Measurements from ENCODE around the gene ICAM5.

DNA sequence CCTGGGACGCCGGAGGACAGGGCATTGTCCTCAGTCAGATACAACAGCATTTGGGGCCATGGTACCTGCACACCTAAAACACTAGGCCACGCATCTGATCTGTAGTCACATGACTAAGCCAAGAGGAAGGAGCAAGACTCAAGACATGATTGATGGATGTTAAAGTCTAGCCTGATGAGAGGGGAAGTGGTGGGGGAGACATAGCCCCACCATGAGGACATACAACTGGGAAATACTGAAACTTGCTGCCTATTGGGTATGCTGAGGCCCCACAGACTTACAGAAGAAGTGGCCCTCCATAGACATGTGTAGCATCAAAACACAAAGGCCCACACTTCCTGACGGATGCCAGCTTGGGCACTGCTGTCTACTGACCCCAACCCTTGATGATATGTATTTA is 4.4 kb upstream of the ICAM5 start:
- no peak for TF ChIP-seq BRF1 (IDR thresholded peaks at IDR 0.05; ENCODE audit: borderline replicate concordance, extremely low read depth, insufficient read length)
- no peak for TF ChIP-seq ZNF766 (CRISPR knock-in tag; conservative IDR thresholded peaks at IDR 0.05)
- no peak for TF ChIP-seq CTCF (IDR thresholded peaks at IDR 0.05 in 2 of 3, conservative IDR thresholded peaks at IDR 0.05 in 1 of 3; ENCODE audit: insufficient read depth in 2 of 3, low read depth in 1 of 3, low read length in 3 of 3)
- TF ChIP-seq POLR2A (conservative IDR thresholded peaks at IDR 0.05) = no peak; the same call in 1 of the 2 replicates
- TF ChIP-seq, protein P1, sequence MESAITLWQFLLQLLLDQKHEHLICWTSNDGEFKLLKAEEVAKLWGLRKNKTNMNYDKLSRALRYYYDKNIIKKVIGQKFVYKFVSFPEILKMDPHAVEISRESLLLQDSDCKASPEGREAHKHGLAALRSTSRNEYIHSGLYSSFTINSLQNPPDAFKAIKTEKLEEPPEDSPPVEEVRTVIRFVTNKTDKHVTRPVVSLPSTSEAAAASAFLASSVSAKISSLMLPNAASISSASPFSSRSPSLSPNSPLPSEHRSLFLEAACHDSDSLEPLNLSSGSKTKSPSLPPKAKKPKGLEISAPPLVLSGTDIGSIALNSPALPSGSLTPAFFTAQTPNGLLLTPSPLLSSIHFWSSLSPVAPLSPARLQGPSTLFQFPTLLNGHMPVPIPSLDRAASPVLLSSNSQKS (CRISPR knock-in tag; IDR thresholded peaks at IDR 0.05) = no peak
- no peak for TF ChIP-seq PCBP2 (IDR thresholded peaks at IDR 0.05; ENCODE audit: low read depth, low read length, poor library complexity, severe bottlenecking)
- TF ChIP-seq ZNF551 (CRISPR knock-in tag; IDR thresholded peaks at IDR 0.05) = no peak
- no peak for TF ChIP-seq SREBF2 (CRISPR knock-in tag; IDR thresholded peaks at IDR 0.05)
- TF ChIP-seq, protein P2, sequence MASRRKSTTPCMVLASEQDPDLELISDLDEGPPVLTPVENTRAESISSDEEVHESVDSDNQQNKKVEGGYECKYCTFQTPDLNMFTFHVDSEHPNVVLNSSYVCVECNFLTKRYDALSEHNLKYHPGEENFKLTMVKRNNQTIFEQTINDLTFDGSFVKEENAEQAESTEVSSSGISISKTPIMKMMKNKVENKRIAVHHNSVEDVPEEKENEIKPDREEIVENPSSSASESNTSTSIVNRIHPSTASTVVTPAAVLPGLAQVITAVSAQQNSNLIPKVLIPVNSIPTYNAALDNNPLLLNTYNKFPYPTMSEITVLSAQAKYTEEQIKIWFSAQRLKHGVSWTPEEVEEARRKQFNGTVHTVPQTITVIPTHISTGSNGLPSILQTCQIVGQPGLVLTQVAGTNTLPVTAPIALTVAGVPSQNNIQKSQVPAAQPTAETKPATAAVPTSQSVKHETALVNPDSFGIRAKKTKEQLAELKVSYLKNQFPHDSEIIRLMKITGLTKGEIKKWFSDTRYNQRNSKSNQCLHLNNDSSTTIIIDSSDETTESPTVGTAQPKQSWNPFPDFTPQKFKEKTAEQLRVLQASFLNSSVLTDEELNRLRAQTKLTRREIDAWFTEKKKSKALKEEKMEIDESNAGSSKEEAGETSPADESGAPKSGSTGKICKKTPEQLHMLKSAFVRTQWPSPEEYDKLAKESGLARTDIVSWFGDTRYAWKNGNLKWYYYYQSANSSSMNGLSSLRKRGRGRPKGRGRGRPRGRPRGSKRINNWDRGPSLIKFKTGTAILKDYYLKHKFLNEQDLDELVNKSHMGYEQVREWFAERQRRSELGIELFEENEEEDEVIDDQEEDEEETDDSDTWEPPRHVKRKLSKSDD (conservative IDR thresholded peaks at IDR 0.05; ENCODE audit: low read length) = no peak
- no peak for TF ChIP-seq PATZ1 (CRISPR knock-in tag; IDR thresholded peaks at IDR 0.05; ENCODE audit: borderline replicate concordance)
- no peak for TF ChIP-seq ZNF398 (CRISPR knock-in tag; IDR thresholded peaks at IDR 0.05)
- no peak for TF ChIP-seq NFIC (IDR thresholded peaks at IDR 0.05)
- no peak for TF ChIP-seq TCF7 (IDR thresholded peaks at IDR 0.05; ENCODE audit: borderline replicate concordance)

Measured in K562 (cell line).